SU-DHL-6 (cell line): ENCODE measurements around the gene SDC3.

Source experiments
- EZH2phosphoT487 ChIP-seq: fragments of 200-600 bp; sonication (generic), shearing (Covaris generic); conservative IDR thresholded peaks from 2 replicates; pipeline ENCODE4 v1.6.1; 2018; ENCODE audit warnings: mild to moderate bottlenecking, antibody characterized with exemption, low read length, moderate library complexity, mixed read lengths
- TF ChIP-seq, protein P1 (sequence below): fragments of 200-600 bp; sonication (generic); IDR thresholded peaks from one replicate; pipeline ENCODE4 v1.5.1; 2017; ENCODE audit warnings: antibody characterized with exemption, mild to moderate bottlenecking, low read length, moderate library complexity; ENCODE audit not compliant: insufficient read depth, poor library complexity, severe bottlenecking

DNA sequence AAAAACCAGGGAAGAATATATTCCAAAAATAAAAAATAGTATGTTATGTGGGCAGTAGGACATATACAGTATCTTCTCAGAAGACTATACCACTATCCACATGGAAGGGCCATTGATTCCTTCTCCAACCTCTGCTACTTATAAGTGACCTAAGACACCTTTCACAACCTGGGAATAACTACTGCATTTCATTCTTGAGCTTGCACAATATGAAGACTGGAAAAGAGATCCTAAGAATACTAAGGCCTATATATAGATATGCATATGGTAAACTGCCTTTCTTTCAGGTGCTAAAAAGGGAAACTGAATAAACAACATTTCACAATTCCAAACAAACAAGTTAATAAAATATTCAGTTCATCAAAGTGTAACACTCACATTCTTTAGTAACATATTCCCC lies 32.0 kb upstream of the SDC3 start:
- TF ChIP-seq, protein P1, sequence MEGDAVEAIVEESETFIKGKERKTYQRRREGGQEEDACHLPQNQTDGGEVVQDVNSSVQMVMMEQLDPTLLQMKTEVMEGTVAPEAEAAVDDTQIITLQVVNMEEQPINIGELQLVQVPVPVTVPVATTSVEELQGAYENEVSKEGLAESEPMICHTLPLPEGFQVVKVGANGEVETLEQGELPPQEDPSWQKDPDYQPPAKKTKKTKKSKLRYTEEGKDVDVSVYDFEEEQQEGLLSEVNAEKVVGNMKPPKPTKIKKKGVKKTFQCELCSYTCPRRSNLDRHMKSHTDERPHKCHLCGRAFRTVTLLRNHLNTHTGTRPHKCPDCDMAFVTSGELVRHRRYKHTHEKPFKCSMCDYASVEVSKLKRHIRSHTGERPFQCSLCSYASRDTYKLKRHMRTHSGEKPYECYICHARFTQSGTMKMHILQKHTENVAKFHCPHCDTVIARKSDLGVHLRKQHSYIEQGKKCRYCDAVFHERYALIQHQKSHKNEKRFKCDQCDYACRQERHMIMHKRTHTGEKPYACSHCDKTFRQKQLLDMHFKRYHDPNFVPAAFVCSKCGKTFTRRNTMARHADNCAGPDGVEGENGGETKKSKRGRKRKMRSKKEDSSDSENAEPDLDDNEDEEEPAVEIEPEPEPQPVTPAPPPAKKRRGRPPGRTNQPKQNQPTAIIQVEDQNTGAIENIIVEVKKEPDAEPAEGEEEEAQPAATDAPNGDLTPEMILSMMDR = no peak
- TF ChIP-seq EZH2phosphoT487 = no peak
